HEK293 (cell line): ENCODE measurements around the gene P2RX1.

Source experiments
- CTCF ChIA-PET: fragments of 350-600 bp; formaldehyde crosslinking; extraction: SDS; loops from one replicate; lab custom pipeline; 2021; ENCODE audit warnings: antibody characterized with exemption; lab: Yijun Ruan, JAX
- POLR2A ChIA-PET: fragments of 300-600 bp; formaldehyde crosslinking; extraction: SDS; loops from one replicate; lab custom pipeline; 2020; ENCODE audit warnings: antibody characterized with exemption, inconsistent platforms; lab: Yijun Ruan, JAX
- H3K27ac ChIP-seq: fragments of 200-500 bp; sonication (Bioruptor generic); 2 replicates; pipeline ENCODE4 v1.5.1; 2014; ENCODE audit warnings: low read depth, low read length, control low read depth, inconsistent platforms; ENCODE audit errors: extremely low read depth
- H3K36me3 ChIP-seq, 2 experiments: fragments of 200-500 bp in 1 of 2; sonication (Bioruptor generic) in 1 of 2; 1 replicate in 1 of 2; 2 replicates in 1 of 2; pipeline ENCODE4 v1.5.1; 2014 to 2017; ENCODE audit warnings: inconsistent platforms in 2 of 2, low read length in 2 of 2; ENCODE audit not compliant: control insufficient read depth in 2 of 2, insufficient read depth in 1 of 2
- H3K4me1 ChIP-seq: fragments of 200-500 bp; sonication (Bioruptor generic); 2 replicates; pipeline ENCODE4 v1.5.1; 2014; ENCODE audit warnings: mild to moderate bottlenecking, low read length, inconsistent platforms; ENCODE audit not compliant: control insufficient read depth, insufficient read depth
- H3K4me3 ChIP-seq: 2 replicates; pipeline ENCODE4 v1.5.1; 2011; ENCODE audit warnings: low read depth, mild to moderate bottlenecking, control low read depth, low read length, moderate library complexity
- H3K9me3 ChIP-seq: fragments of 200-500 bp; sonication (Bioruptor generic); 2 replicates; pipeline ENCODE4 v1.5.1; 2014; ENCODE audit warnings: low read depth, low read length, inconsistent platforms; ENCODE audit not compliant: control insufficient read depth, insufficient read depth
- EGR2 ChIP-seq: fragments of 450-650 bp; formaldehyde crosslinking; IDR thresholded peaks from 2 replicates; pipeline ENCODE4 v1.5.1; 2016; ENCODE audit warnings: low read depth, missing biosample characterization, missing genetic modification characterization
- KLF10 ChIP-seq: fragments of 450-650 bp; IDR thresholded peaks from 2 replicates; pipeline ENCODE4 v1.5.1; 2018; ENCODE audit warnings: missing biosample characterization, mild to moderate bottlenecking, missing genetic modification characterization
- PRDM2 ChIP-seq: fragments of 450-650 bp; formaldehyde crosslinking; IDR thresholded peaks from 2 replicates; pipeline ENCODE4 v1.5.1; 2016; ENCODE audit warnings: missing biosample characterization, missing genetic modification characterization, borderline replicate concordance
- PRDM4 ChIP-seq: fragments of 450-650 bp; formaldehyde crosslinking; IDR thresholded peaks from 2 replicates; pipeline ENCODE4 v1.5.1; 2017; ENCODE audit warnings: missing biosample characterization, missing genetic modification characterization
- ZFHX2 ChIP-seq: fragments of 450-650 bp; formaldehyde crosslinking; conservative IDR thresholded peaks from 2 replicates; pipeline ENCODE4 v1.5.1; 2016; ENCODE audit warnings: missing biosample characterization, missing genetic modification characterization
- ZNF239 ChIP-seq: fragments of 450-650 bp; formaldehyde crosslinking; IDR thresholded peaks from 2 replicates; pipeline ENCODE4 v1.5.1; 2016; ENCODE audit warnings: missing biosample characterization, missing genetic modification characterization
- ZNF24 ChIP-seq: fragments of 450-650 bp; formaldehyde crosslinking; IDR thresholded peaks from 2 replicates; pipeline ENCODE4 v1.5.1; 2016; ENCODE audit warnings: missing biosample characterization, missing genetic modification characterization
- ZNF248 ChIP-seq: fragments of 450-650 bp; formaldehyde crosslinking; IDR thresholded peaks from 2 replicates; pipeline ENCODE4 v1.5.1; 2017; ENCODE audit warnings: missing biosample characterization, missing genetic modification characterization
- ZNF341 ChIP-seq: fragments of 450-650 bp; formaldehyde crosslinking; IDR thresholded peaks from 2 replicates; pipeline ENCODE4; 2016; ENCODE audit warnings: low read depth, missing biosample characterization, missing genetic modification characterization
- ZNF600 ChIP-seq: fragments of 450-650 bp; formaldehyde crosslinking; IDR thresholded peaks from 2 replicates; pipeline ENCODE4 v1.5.1; 2016; ENCODE audit warnings: missing biosample characterization, missing genetic modification characterization
- ZNF664 ChIP-seq: fragments of 450-650 bp; formaldehyde crosslinking; IDR thresholded peaks from 2 replicates; pipeline ENCODE4 v1.5.1; 2016; ENCODE audit warnings: missing biosample characterization, missing genetic modification characterization
- ZNF692 ChIP-seq: fragments of 450-650 bp; formaldehyde crosslinking; IDR thresholded peaks from 2 replicates; pipeline ENCODE4 v1.5.1; 2016; ENCODE audit warnings: missing biosample characterization, missing genetic modification characterization
- ZSCAN18 ChIP-seq: fragments of 450-650 bp; formaldehyde crosslinking; IDR thresholded peaks from 2 replicates; pipeline ENCODE4 v1.5.1; 2016; ENCODE audit warnings: missing biosample characterization, missing genetic modification characterization

P2RX1 gene

GRCh38 chr17:3962965-3963236 is 46.6 kb upstream of the P2RX1 start:
- TF ChIP-seq ZNF239 (tag by site-specific recombination), result no peak
- TF ChIP-seq ZNF24, result no peak
- TF ChIP-seq ZNF692 (tag by site-specific recombination), result no peak
- TF ChIP-seq PRDM4 (tag by site-specific recombination), result no peak
- no peaks in the 10 kb centered on the region for H3K9me3 ChIP-seq
- H3K27ac ChIP-seq, result no peak overlapping the region
- peaks cover 14% of the 10 kb centered on the region for H3K4me1 ChIP-seq
- ChIA-PET CTCF (interaction anchor here (0.6 to 1.1 kb wide), 3 partner anchors 17 to 213 kb away, joined by 3 to 4 read pairs (median 3); no protein-coding TSS in a partner anchor), POLR2A (no interaction called here)
- no peak overlapping the region for H3K4me3 ChIP-seq
- no peaks in the 10 kb centered on the region for H3K36me3 ChIP-seq

- no peak overlapping the region for H3K27ac ChIP-seq
- peaks cover 14% of the 10 kb centered on the region for H3K4me1 ChIP-seq
- CTCF ChIA-PET, result interaction anchor here (0.6 to 1.1 kb wide), 4 partner anchors 17 to 458 kb away, joined by 3 to 4 read pairs (median 4); no protein-coding TSS in a partner anchor
- TF ChIP-seq ZSCAN18 (tag by site-specific recombination) (no peak), ZNF664 (tag by site-specific recombination) (peak; percentile 93)
- H3K36me3 ChIP-seq, result no peaks in the 10 kb centered on the region
- H3K4me3 ChIP-seq, result no peak overlapping the region
- H3K9me3 ChIP-seq, result no peaks in the 10 kb centered on the region
- POLR2A ChIA-PET, result no interaction called here
Measured at GRCh38 chr17:3962217-3962964, 46.1 kb upstream of the P2RX1 start.

GRCh38 chr17:3961564-3962047 is 45.3 kb upstream of the P2RX1 start:
- Histone ChIP-seq H3K4me1 (peaks cover 14% of the 10 kb centered on the region), H3K9me3 (no peaks in the 10 kb centered on the region), H3K36me3 (no peaks in the 10 kb centered on the region), H3K27ac (no peak overlapping the region), H3K4me3 (no peak overlapping the region)
- ChIA-PET POLR2A (interaction anchor here (0.6 kb wide), 1 partner anchor 1182 kb away, joined by 3 read pairs; no protein-coding TSS in a partner anchor), CTCF (interaction anchor here (0.9 to 1.1 kb wide), 2 partner anchors 48 to 459 kb away, joined by 3 to 4 read pairs; no protein-coding TSS in a partner anchor)
- TF ChIP-seq KLF10 (tag by site-specific recombination) (no peak), ZNF341 (tag by site-specific recombination) (peak; percentile 57)

- Histone ChIP-seq H3K36me3 (no peaks in the 10 kb centered on the region), H3K27ac (no peak overlapping the region), H3K4me1 (peaks cover 14% of the 10 kb centered on the region), H3K9me3 (no peaks in the 10 kb centered on the region), H3K4me3 (no peak overlapping the region)
- ChIA-PET POLR2A (interaction anchor here (1.1 kb wide), 1 partner anchor 15 kb away, joined by 3 read pairs; no protein-coding TSS in a partner anchor), CTCF (interaction anchor here (0.9 to 1.4 kb wide), 2 partner anchors 47 to 58 kb away, joined by 3 read pairs; no protein-coding TSS in a partner anchor)
- TF ChIP-seq PRDM2 (tag by site-specific recombination) (no peak), ZFHX2 (tag by site-specific recombination) (0 out of 2 replicates have a peak, but pooled peaks have one; percentile 26), EGR2 (0 out of 2 replicates have a peak, but pooled peaks have one; percentile 24), ZNF600 (tag by site-specific recombination) (0 out of 2 replicates have a peak, but pooled peaks have one; percentile 36), ZNF248 (tag by site-specific recombination) (no peak)
Measured at GRCh38 chr17:3960764-3961163, 44.5 kb upstream of the P2RX1 start.
